A549 (cell line): ENCODE measurements around the gene RPL13A. TPM values are rescaled to one million over a fixed set of nuclear protein-coding genes. Genes with fewer than 3 reads are reported as not detected.
"Not testable (repeated sequence)": the region's sequence is repeated elsewhere in the genome, so short reads cannot be mapped to it uniquely, and the experiment has no call there.

Experiments
- ATAC-seq, 2 experiments: fragments of 200-7000 bp in 1 of 2; fragments of >200 bp in 1 of 2; cut with Nextera tagmentation in 1 of 2; cut with Tn5 transposase in 1 of 2; 3 replicates each; pipeline versions ENCODE4 v1.8.0 to v1.9.1; 2018 to 2020; ENCODE audit warnings: mild to moderate bottlenecking in 1 of 2, moderate library complexity in 1 of 2
- CTCF ChIA-PET: fragments of 300-600 bp; sonication (Branson Sonifier 250); formaldehyde crosslinking; extraction: SDS; loops from one replicate; lab custom pipeline; 2021; ENCODE audit warnings: antibody characterized with exemption, inconsistent platforms; lab: Yijun Ruan, JAX
- POLR2A ChIA-PET: fragments of 350-600 bp; formaldehyde crosslinking; extraction: SDS; loops from one replicate; lab custom pipeline; 2021; ENCODE audit warnings: antibody characterized with exemption, inconsistent platforms; lab: Yijun Ruan, JAX
- DNase-seq, 2 experiments: peaks; one replicate each; pipeline versions ENCODE4 v3.0.0 to v3.0.0-alpha.2; 2011 to 2016; ENCODE audit warnings: low read depth in 1 of 2, low spot score in 1 of 2
- FAIRE-seq: peaks from 2 replicates; lab custom pipeline; 2011; peaks lifted over from hg19 to GRCh38; lab: Jason Lieb, UNC
- H3K27ac ChIP-seq, 2 experiments: fragments of >200 bp; sonication (Bioruptor Twin); formaldehyde crosslinking; 3 replicates each; pipeline ENCODE4 v1.5.1; 2016 to 2017
- H3K4me1 ChIP-seq: fragments of >200 bp; sonication (Bioruptor Twin); formaldehyde crosslinking; 3 replicates; pipeline ENCODE4 v1.6.1; 2016
- H3K4me2 ChIP-seq: fragments of >200 bp; sonication (Bioruptor Twin); formaldehyde crosslinking; 3 replicates; pipeline ENCODE4 v1.6.1; 2016
- H3K4me3 ChIP-seq: fragments of >200 bp; sonication (Bioruptor Twin); formaldehyde crosslinking; 3 replicates; pipeline ENCODE4 v1.5.1; 2016
- H3K9me3 ChIP-seq: fragments of >200 bp; sonication (Bioruptor Twin); formaldehyde crosslinking; 3 replicates; pipeline ENCODE4 v1.6.1; 2016
- BCL3 ChIP-seq: fragments of >200 bp; sonication (Bioruptor Twin); formaldehyde crosslinking; IDR thresholded peaks from 3 replicates; pipeline ENCODE4 v1.6.1; 2016
- BHLHE40 ChIP-seq: IDR thresholded peaks from 2 replicates; pipeline ENCODE4 v1.6.1; 2012; ENCODE audit warnings: low read depth, low read length, inconsistent platforms
- CBX8 ChIP-seq: fragments of 200-600 bp; sonication (generic); IDR thresholded peaks from 2 replicates; pipeline ENCODE4 v1.6.1; 2016
- CHD4 ChIP-seq: fragments of 200-600 bp; sonication (generic); IDR thresholded peaks from 2 replicates; pipeline ENCODE4 v1.6.1; 2016; ENCODE audit warnings: antibody characterized with exemption, mild to moderate bottlenecking, borderline replicate concordance
- EHMT2 ChIP-seq: fragments of 200-600 bp; sonication (generic); IDR thresholded peaks from 2 replicates; pipeline ENCODE4 v1.6.1; 2016; ENCODE audit warnings: antibody characterized with exemption, low read depth, mild to moderate bottlenecking, moderate library complexity
- ELK1 ChIP-seq: fragments of 150-350 bp; IDR thresholded peaks from 2 replicates; pipeline ENCODE4 v1.6.1; 2014; ENCODE audit warnings: low read depth, mild to moderate bottlenecking, low read length
- EP300 ChIP-seq, 2 experiments: fragments of >200 bp; sonication (Bioruptor Twin); formaldehyde crosslinking; IDR thresholded peaks; 2 replicates in 1 of 2; 3 replicates in 1 of 2; pipeline ENCODE4 v1.6.1; 2016 to 2017
- ESRRA ChIP-seq: fragments of 150-350 bp; IDR thresholded peaks from 2 replicates; pipeline ENCODE4 v1.6.1; 2014; ENCODE audit warnings: mild to moderate bottlenecking, low read length, borderline replicate concordance
- FOSB ChIP-seq: fragments of 250-450 bp; sonication (Bioruptor Pico); IDR thresholded peaks from 2 replicates; pipeline ENCODE4 v1.5.0; 2020; ENCODE audit warnings: mild to moderate bottlenecking, moderate library complexity
- FOXS1 ChIP-seq: fragments of 250-450 bp; sonication (Bioruptor Pico); IDR thresholded peaks from 2 replicates; pipeline ENCODE4 v1.5.0; 2020; ENCODE audit warnings: mild to moderate bottlenecking, moderate library complexity
- HEYL ChIP-seq: fragments of 250-450 bp; sonication (Bioruptor Pico); IDR thresholded peaks from 2 replicates; pipeline ENCODE4 v1.8.0; 2021; ENCODE audit warnings: mild to moderate bottlenecking, moderate library complexity
- HOXB13 ChIP-seq: fragments of 250-450 bp; sonication (Bioruptor Pico); IDR thresholded peaks from 2 replicates; pipeline ENCODE4 v1.5.0; 2020; ENCODE audit warnings: low read depth, mild to moderate bottlenecking, moderate library complexity
- JUN ChIP-seq, 2 experiments: fragments of >200 bp; sonication (Bioruptor Twin); formaldehyde crosslinking; IDR thresholded peaks; 2 replicates in 1 of 2; 3 replicates in 1 of 2; pipeline ENCODE4 v1.6.1; 2016 to 2017
- JUNB ChIP-seq: fragments of >200 bp; sonication (Bioruptor Twin); formaldehyde crosslinking; IDR thresholded peaks from 2 replicates; pipeline ENCODE4 v1.6.1; 2016
- MAFK ChIP-seq: fragments of 450-650 bp; IDR thresholded peaks from 2 replicates; pipeline ENCODE4 v1.6.1; 2014; ENCODE audit not compliant: partially characterized antibody
- NFE2L2 ChIP-seq: fragments of 150-350 bp; conservative IDR thresholded peaks from 2 replicates; pipeline ENCODE4 v1.6.1; 2014; ENCODE audit warnings: low read length
- NR3C1 ChIP-seq: fragments of >200 bp; sonication (Bioruptor Twin); formaldehyde crosslinking; IDR thresholded peaks from 3 replicates; pipeline ENCODE4 v1.6.1; 2017
- PHF8 ChIP-seq: fragments of 200-600 bp; sonication (generic); IDR thresholded peaks from 2 replicates; pipeline ENCODE4 v1.6.1; 2016; ENCODE audit warnings: low read depth, mild to moderate bottlenecking, antibody characterized with exemption, moderate library complexity, borderline replicate concordance
- RCOR1 ChIP-seq: fragments of 150-350 bp; IDR thresholded peaks from 2 replicates; pipeline ENCODE4 v1.6.1; 2014; ENCODE audit warnings: antibody characterized with exemption, low read length, low read depth
- RFX5 ChIP-seq: fragments of 450-650 bp; IDR thresholded peaks from 2 replicates; pipeline ENCODE4 v1.7.1; 2014; ENCODE audit warnings: antibody characterized with exemption, mild to moderate bottlenecking, moderate library complexity
- ZC3H11A ChIP-seq: fragments of 450-650 bp; IDR thresholded peaks from 2 replicates; pipeline ENCODE4 v1.6.1; 2014; ENCODE audit warnings: antibody characterized with exemption, mild to moderate bottlenecking
- ZFP36 ChIP-seq: fragments of 450-650 bp; IDR thresholded peaks from 2 replicates; pipeline ENCODE4 v1.6.1; 2014; ENCODE audit warnings: borderline replicate concordance; ENCODE audit not compliant: partially characterized antibody
- WGBS: methylation state at CpG from one replicate; pipeline ENCODE4 v1.1.6; 2017; ENCODE audit errors: missing lambda C conversion rate; 5-methylcytosine and 5-hydroxymethylcytosine counted together
- polyA plus RNA-seq, 4 experiments: library from polyadenylated mRNA; depleted of rRNA in 3 of 4; stranded (reverse); fragments of >200 nt; fragmentation: RNase III in 1 of 4; extraction: RNeasy Plus Mini Kit Qiagen cat#74134 plus additional on column Dnase treatment in 1 of 4; gene quantifications; 2 replicates in 3 of 4; 3 replicates in 1 of 4; pipeline ENCODE4 v1.2.3, GENCODE V29; 2011 to 2017

RPL13A gene
- polyA plus RNA-seq, 2 of the 4 experiments (the other 2 are of a cell fraction): 3,595 to 5,410 TPM

GRCh38 chr19:49456326-49456725, 31.1 kb upstream of the RPL13A start:
- H3K27ac ChIP-seq: peak overlapping the region in 1 of 2 experiments; percentile 9; a peak in 2 of 6 replicates
- peaks cover 19% of the 10 kb centered on the region for H3K4me1 ChIP-seq
- FAIRE-seq: no peak
- no peak overlapping the region for H3K4me3 ChIP-seq
- ATAC-seq: no peak
- CTCF ChIA-PET: interaction anchor here (1.5 to 19.0 kb wide), 4 partner anchors 15 to 90 kb away, joined by 4 to 244 read pairs (median 92); partner anchors contain the start of genes FLT3LG and KASH5
- no peaks in the 10 kb centered on the region for H3K9me3 ChIP-seq
- POLR2A ChIA-PET: no interaction called here
- DNase-seq: peak in 1 of 2 experiments; percentile 64
- WGBS: 77% methylated on average over 5 of the region's 5 CpGs
- no peak for TF ChIP-seq PHF8
- TF ChIP-seq ZC3H11A: no peak
- no peak for TF ChIP-seq RCOR1
- TF ChIP-seq MAFK: peak; percentile 80
- no peak for TF ChIP-seq HOXB13
- TF ChIP-seq NFE2L2: peak; percentile 97
- H3K4me2 ChIP-seq: no peak overlapping the region; the same call in 2 of the 3 replicates

GRCh38 chr19:49458567-49458903, 28.9 kb upstream of the RPL13A start:
- 83% methylated on average over 5 of the region's 5 CpGs for WGBS
- H3K27ac ChIP-seq: no peak overlapping the region
- H3K4me1 ChIP-seq: peaks cover 16% of the 10 kb centered on the region
- DNase-seq: no peak
- no peak overlapping the region for H3K4me2 ChIP-seq
- POLR2A ChIA-PET: no interaction called here
- H3K4me3 ChIP-seq: no peak overlapping the region
- no peak for ATAC-seq
- CTCF ChIA-PET: interaction anchor here (0.6 to 12.6 kb wide), 11 partner anchors 13 to 251 kb away, joined by 3 to 97 read pairs (median 4); partner anchors contain the start of gene FLT3LG
- no peak for FAIRE-seq
- no peaks in the 10 kb centered on the region for H3K9me3 ChIP-seq
- no peak for TF ChIP-seq CBX8
- TF ChIP-seq RFX5: no peak
- TF ChIP-seq NR3C1: no peak
- no peak for TF ChIP-seq FOSB
- TF ChIP-seq EHMT2: no peak
- no peak for TF ChIP-seq BHLHE40
- TF ChIP-seq EP300 (IDR thresholded peaks at IDR 0.05): no peak
- no peak for TF ChIP-seq ESRRA
- TF ChIP-seq CHD4: no peak
- TF ChIP-seq JUNB: no peak
- no peak for TF ChIP-seq HEYL (CRISPR knock-in tag)
- no peak for TF ChIP-seq PHF8
- no peak for TF ChIP-seq JUN (IDR thresholded peaks at IDR 0.05)
- TF ChIP-seq ZC3H11A: no peak
- TF ChIP-seq FOXS1: no peak
- no peak for TF ChIP-seq BCL3

- FAIRE-seq (no peak), ATAC-seq (peak in 1 of 2 experiments; percentile 35; a peak in 3 of 6 replicates), DNase-seq (no peak)
- Histone ChIP-seq H3K4me1 (peaks cover 11% of the 10 kb centered on the region), H3K4me2 (no peak overlapping the region), H3K4me3 (no peak overlapping the region), H3K9me3 (no peaks in the 10 kb centered on the region), H3K27ac (0 out of 6 replicates have a peak overlapping the region, but pooled peaks of 1 of the 2 experiments have one; percentile 0)
- POLR2A ChIA-PET: no interaction called here
- WGBS: 90% methylated on average over 12 of the region's 12 CpGs
- CTCF ChIA-PET: interaction anchor here (0.8 to 12.6 kb wide), 7 partner anchors 13 to 111 kb away, joined by 3 to 97 read pairs (median 6); partner anchors contain the start of gene FLT3LG
- TF ChIP-seq ELK1 (no peak), ZFP36 (peak; percentile 60)
Observed at GRCh38 chr19:49459388-49459787, 28.0 kb upstream of the RPL13A start.

GRCh38 chr19:49461130-49461529, 26.3 kb upstream of the RPL13A start:
- WGBS: no CpG with 5 or more reads among the region's 1 CpG
- ChIA-PET CTCF (interaction anchor here (5.7 to 12.6 kb wide), 2 partner anchors 11 to 16 kb away, joined by 72 to 97 read pairs; partner anchors contain the start of gene FLT3LG), POLR2A (interaction anchor here (0.6 kb wide), 1 partner anchor 126 kb away, joined by 3 read pairs; no protein-coding TSS in a partner anchor)
- not testable (repeated sequence) for H3K9me3 ChIP-seq, FAIRE-seq, H3K4me1 ChIP-seq, H3K27ac ChIP-seq, DNase-seq, ATAC-seq, H3K4me2 ChIP-seq, H3K4me3 ChIP-seq
